BJ (cell line): ENCODE results near the gene CCDC15. TPM values are rescaled to one million over a fixed set of nuclear protein-coding genes. Genes with fewer than 3 reads are reported as not detected.

Source experiments
- CTCF ChIA-PET: fragments of 350-600 bp; formaldehyde crosslinking; extraction: SDS; loops from one replicate; lab custom pipeline; 2021; ENCODE audit warnings: antibody characterized with exemption, inconsistent platforms; lab: Yijun Ruan, JAX
- POLR2A ChIA-PET: fragments of 300-600 bp; sonication (Branson Sonifier 250); formaldehyde crosslinking; extraction: SDS; loops from one replicate; lab custom pipeline; 2021; ENCODE audit warnings: antibody characterized with exemption; lab: Charles Lee
- DNase-seq: peaks from one replicate; pipeline ENCODE4 v3.0.0-alpha.2; 2011; ENCODE audit warnings: low read depth
- H3K27me3 ChIP-seq: 2 replicates; pipeline ENCODE4 v1.6.0; 2011; ENCODE audit warnings: low read length; ENCODE audit not compliant: control insufficient read depth, insufficient read depth
- H3K36me3 ChIP-seq: 2 replicates; pipeline ENCODE4 v1.5.1; 2011; ENCODE audit warnings: low read length; ENCODE audit not compliant: control insufficient read depth, insufficient read depth
- H3K4me3 ChIP-seq: 2 replicates; pipeline ENCODE4 v1.5.1; 2011; ENCODE audit warnings: low read depth, mild to moderate bottlenecking, control low read depth, low read length
- polyA plus RNA-seq: library from polyadenylated mRNA; depleted of rRNA; stranded (reverse); fragments of >200 nt; gene quantifications from 2 replicates; pipeline ENCODE4 v1.2.3, GENCODE V29; 2011
- TF ChIP-seq, protein P1 (sequence below): IDR thresholded peaks from 2 replicates; pipeline ENCODE4 v1.5.1; 2011; ENCODE audit warnings: low read depth, mild to moderate bottlenecking, control low read depth, inconsistent platforms, low read length, moderate library complexity; ENCODE audit not compliant: insufficient read depth

CCDC15 gene
- polyA plus RNA-seq, 1 experiment = 0.66 TPM

DNA sequence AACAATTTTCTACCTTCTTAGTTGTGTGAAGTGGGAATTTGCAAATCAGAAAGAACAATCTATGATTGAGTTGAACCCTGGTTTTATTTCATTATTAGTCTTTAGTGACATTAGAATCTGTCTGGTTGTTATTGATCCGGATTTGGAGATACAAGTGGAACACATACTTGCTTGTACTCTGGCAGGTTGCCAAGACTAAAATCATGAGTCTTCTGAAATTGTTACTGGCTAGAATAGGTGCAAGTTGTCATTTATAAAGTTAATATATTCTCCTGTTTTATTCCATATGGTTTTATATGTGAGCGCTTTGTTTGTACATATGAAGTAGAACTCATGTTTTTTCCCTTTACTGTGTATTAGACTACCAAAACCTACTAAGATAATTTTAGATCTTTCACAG is 23.0 kb downstream of the CCDC15 start:
- H3K36me3 ChIP-seq = no peaks in the 10 kb centered on the region
- no peak for DNase-seq
- ChIA-PET POLR2A (no interaction called here), CTCF (interaction anchor here (0.9 kb wide), 1 partner anchor 428 kb away, joined by 4 read pairs; no protein-coding TSS in a partner anchor)
- H3K4me3 ChIP-seq = no peak overlapping the region
- no peaks in the 10 kb centered on the region for H3K27me3 ChIP-seq
- TF ChIP-seq, protein P1, sequence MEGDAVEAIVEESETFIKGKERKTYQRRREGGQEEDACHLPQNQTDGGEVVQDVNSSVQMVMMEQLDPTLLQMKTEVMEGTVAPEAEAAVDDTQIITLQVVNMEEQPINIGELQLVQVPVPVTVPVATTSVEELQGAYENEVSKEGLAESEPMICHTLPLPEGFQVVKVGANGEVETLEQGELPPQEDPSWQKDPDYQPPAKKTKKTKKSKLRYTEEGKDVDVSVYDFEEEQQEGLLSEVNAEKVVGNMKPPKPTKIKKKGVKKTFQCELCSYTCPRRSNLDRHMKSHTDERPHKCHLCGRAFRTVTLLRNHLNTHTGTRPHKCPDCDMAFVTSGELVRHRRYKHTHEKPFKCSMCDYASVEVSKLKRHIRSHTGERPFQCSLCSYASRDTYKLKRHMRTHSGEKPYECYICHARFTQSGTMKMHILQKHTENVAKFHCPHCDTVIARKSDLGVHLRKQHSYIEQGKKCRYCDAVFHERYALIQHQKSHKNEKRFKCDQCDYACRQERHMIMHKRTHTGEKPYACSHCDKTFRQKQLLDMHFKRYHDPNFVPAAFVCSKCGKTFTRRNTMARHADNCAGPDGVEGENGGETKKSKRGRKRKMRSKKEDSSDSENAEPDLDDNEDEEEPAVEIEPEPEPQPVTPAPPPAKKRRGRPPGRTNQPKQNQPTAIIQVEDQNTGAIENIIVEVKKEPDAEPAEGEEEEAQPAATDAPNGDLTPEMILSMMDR = no peak

DNA sequence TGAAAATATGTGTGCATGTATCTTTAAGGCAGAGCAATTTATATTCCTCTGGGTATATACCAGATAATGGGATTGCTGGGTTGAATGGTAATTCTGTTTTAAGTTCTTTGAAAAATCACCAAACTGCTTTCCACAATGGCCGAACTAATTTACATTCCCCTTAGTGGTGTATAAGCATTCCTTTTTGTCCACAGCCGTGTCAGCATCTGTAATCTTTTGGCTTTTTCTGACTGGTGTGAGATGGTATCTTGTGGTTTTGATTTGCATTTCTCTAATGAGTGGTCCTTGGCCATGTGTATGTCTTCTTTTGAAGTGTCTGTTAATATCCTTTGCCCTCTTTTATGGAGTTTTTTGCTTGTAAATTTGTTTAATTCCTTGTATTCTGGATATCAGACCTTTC is 24.3 kb downstream of the CCDC15 start:
- TF ChIP-seq, protein P1 = no peak
- no peak overlapping the region for H3K4me3 ChIP-seq
- no peaks in the 10 kb centered on the region for H3K27me3 ChIP-seq
- ChIA-PET CTCF (interaction anchor here (0.6 to 0.7 kb wide), 2 partner anchors 26 to 232 kb away, joined by 3 to 5 read pairs; no protein-coding TSS in a partner anchor), POLR2A (no interaction called here)
- no peaks in the 10 kb centered on the region for H3K36me3 ChIP-seq
- DNase-seq = no peak

DNA sequence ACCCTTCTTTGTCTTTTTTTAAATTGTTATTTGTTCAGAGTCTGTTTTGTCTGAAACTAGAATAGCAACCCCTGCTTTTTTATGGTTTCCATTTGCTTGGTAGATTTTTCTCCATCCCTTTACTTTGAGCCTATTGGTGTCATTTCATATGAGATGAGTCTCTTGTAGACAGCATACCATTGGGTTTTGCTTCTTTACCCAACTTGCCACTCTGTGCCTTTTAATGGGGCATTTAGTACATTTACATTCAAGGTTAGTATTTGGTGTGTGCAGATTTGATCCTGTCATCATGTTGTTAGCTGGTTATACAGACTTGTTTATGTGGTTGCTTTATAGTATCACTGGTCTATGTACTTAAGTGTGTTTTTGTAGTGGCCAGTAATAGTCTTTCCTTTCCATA is 28.0 kb downstream of the CCDC15 start:
- TF ChIP-seq, protein P1 = no peak
- POLR2A ChIA-PET = no interaction called here
- CTCF ChIA-PET = interaction anchor here (1.0 kb wide), 1 partner anchor 362 kb away, joined by 3 read pairs; no protein-coding TSS in a partner anchor
- Histone ChIP-seq H3K4me3 (no peak overlapping the region), H3K27me3 (no peaks in the 10 kb centered on the region), H3K36me3 (no peaks in the 10 kb centered on the region)
- DNase-seq = no peak

DNA sequence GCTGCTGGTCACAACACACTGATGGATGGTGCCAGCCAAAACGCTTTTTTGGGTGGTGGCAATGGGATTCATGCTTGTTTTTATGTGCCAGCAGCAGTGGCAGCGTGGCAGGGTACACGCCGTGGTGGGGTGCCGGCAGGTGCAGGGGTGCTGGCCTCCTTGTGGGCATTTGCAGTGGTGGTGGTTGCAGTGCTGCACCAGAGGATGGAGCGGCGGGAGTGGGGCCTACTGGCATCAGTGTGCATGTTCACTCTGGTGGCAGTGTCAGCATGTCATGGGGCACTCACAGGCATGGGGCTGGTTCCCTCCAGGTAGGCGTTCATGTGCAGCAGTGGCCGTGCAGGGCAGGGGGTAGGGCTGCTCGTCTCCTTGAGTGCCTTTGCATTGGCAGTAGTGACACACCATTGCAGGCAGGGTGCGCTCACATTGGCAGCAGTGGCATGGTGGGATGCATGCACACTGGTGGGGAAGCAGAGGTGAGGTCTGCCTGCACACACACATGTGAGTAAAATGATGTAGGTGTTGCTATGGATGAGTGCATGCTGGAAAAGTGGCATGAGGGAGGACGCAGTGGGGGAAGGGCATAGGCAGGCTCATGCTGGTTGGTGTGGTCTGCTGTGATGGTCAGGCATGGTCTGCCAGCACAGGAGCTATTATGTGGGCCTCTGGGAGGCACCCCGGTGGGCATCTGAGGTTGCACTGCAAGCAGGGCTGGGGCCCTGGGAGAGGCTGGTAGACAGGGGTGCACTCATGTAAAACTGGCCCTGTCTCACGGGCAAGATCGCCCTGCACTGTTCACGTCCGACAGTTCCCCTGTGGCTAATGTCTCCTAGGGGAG is 29.9 kb downstream of the CCDC15 start:
- no peaks in the 10 kb centered on the region for H3K27me3 ChIP-seq
- DNase-seq = no peak
- POLR2A ChIA-PET = no interaction called here
- TF ChIP-seq, protein P1 = no peak
- no peaks in the 10 kb centered on the region for H3K36me3 ChIP-seq
- CTCF ChIA-PET = interaction anchor here (0.5 kb wide), 1 partner anchor 18 kb away, joined by 3 read pairs; no protein-coding TSS in a partner anchor
- no peak overlapping the region for H3K4me3 ChIP-seq

DNA sequence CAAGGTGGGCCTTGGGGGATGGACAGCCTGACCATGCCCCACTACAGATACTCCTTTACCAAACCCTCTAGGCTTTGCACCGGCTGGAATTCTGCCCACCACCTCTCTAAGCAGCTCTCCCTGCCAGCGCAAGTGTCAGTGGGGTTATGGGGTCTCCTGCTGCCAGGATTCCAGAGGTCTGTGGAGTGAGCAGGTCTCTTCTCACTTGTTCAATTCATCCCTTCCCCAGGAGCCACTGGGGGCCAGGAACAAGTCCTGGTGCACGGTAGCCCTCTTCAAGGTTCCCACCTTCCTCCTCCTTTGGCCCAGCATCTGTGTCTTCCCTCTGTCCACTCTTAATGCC is 30.5 kb downstream of the CCDC15 start:
- Histone ChIP-seq H3K4me3 (no peak overlapping the region), H3K36me3 (no peaks in the 10 kb centered on the region), H3K27me3 (no peaks in the 10 kb centered on the region)
- TF ChIP-seq, protein P1 = no peak
- POLR2A ChIA-PET = no interaction called here
- CTCF ChIA-PET = interaction anchor here (0.5 to 1.2 kb wide), 2 partner anchors 17 to 361 kb away, joined by 3 read pairs; no protein-coding TSS in a partner anchor
- no peak for DNase-seq
